Limb (tissue), 2 donors: ENCODE results near the gene ARHGAP35.
A peak's percentile ranks its signal among the peaks of the same experiment; 100 is the strongest.

Experiments used
- DNase-seq, 2 donors: peaks; one replicate each; pipeline ENCODE4 v3.0.0-alpha.2; 2016; ENCODE audit errors: extremely low spot score in 2 of 2

The ARHGAP35 gene

GRCh38 chr19:46902402-46902766 lies 41.6 kb downstream of the ARHGAP35 start:
- no peak for DNase-seq

- no peak for DNase-seq
Measured at GRCh38 chr19:46903458-46903857, 42.7 kb downstream of the ARHGAP35 start.

- peak; percentile 34 to 38 for DNase-seq
Measured at GRCh38 chr19:46904114-46905060, 43.6 kb downstream of the ARHGAP35 start.

GRCh38 chr19:46906221-46906620 lies 45.4 kb downstream of the ARHGAP35 start:
- DNase-seq: no peak

- DNase-seq: no peak
Measured at GRCh38 chr19:46907880-46908279, 47.1 kb downstream of the ARHGAP35 start.

- no peak for DNase-seq
Measured at GRCh38 chr19:46909356-46909755, 48.6 kb downstream of the ARHGAP35 start.
